GM11168 (cell line): ENCODE results near the gene TOP3B.

ENCODE experiments used
- in situ Hi-C: fragments of 300-500 bp; cut with MboI; formaldehyde crosslinking; loops from one replicate; pipeline ENCODE4 v1.12.0; 2022; ENCODE audit warnings: low sequenced_read_pairs; ENCODE audit not compliant: unreplicated experiment

The TOP3B gene

DNA sequence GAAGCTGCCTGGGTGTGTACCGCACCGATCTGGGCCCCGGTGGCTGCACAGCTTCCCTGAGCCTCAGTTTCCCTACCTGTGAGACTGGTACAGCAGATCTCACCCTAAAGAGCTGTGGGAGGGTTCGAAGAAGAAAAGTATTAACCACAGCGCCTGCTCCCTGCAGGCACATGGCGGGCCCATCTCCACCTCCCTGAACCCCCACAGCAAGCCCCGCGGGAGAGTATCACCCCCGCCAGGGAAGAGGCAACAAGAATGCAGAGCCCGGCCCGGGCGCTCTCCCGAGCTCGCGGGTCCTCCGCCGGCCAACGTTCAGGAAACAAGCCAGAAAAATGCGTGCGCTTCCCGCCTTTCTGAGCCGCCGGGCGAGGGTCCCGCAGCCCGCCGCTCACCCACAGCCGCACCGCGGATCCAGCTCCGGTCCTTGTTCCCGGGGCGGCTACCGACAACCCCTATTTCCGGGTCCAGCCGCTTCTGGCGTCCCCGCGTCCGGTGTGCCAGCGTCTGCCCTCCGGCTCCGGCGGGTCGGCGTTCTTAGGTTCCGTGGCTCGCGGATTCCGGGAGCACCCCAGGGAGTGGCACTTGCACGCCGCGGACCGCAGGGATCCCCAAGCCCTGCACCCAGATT lies at the start of gene TOP3B:
TOP3B (minus strand) TSS at position 450 of the 628 bp plus-strand sequence. CDS start 7,078 bp downstream, outside the sequence.
- in situ Hi-C loops = no loop called here

GRCh38 chr22:22031183-22031945 lies 48.8 kb upstream of the TOP3B start:
- in situ Hi-C loops = no loop called here

- in situ Hi-C loops = no loop called here
These were observed 48.1 kb upstream of the TOP3B start for GRCh38 chr22:22030493-22031182.

DNA sequence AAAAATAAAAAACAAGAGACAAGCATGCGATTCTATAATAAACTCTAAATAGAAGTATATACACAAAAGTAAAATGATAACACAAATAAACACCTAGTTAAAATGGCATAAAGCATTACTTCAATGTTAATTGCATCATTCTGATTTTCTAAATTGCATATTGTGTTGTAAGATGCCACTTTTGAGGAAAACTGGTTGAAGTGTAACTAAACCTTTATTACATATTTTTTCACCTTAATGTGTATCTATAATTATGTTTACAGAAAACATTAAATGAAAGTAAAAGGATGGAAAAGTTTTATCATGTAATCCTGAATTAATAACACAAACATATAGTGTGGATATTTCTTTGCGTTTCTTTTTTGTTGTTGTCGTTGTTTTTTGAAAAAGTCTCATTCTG lies 45.4 kb upstream of the TOP3B start:
- in situ Hi-C loops = no loop called here

DNA sequence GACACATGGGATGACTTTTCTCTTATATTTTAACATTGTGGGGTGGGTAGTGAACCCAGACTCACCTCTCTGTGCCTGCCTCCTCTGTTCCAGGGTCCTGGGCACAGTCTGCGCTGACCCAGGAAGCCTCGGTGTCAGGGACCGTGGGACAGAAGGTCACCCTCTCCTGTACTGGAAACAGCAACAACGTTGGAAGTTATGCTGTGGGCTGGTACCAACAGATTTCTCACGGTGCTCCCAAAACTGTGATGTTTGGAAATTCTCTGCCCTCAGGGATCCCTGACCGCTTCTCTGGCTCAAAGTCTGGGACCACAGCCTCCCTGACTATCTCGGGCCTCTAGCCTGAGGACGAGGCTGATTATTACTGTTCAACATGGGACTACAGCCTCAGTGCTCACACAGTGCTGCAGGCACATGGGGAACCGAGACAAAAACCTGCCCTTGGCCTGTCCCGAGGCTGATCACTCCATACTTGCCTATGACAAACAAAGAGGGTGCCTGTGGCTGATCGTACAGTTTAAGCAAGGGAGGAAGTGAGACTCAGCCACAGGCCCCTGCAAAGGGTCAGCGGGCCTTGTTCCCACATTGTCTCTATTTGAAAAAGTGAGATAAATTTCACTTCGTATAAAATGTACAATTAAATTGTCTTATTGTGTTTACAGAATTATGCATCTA lies 43.7 kb upstream of the TOP3B start:
- in situ Hi-C loops = no loop called here

DNA sequence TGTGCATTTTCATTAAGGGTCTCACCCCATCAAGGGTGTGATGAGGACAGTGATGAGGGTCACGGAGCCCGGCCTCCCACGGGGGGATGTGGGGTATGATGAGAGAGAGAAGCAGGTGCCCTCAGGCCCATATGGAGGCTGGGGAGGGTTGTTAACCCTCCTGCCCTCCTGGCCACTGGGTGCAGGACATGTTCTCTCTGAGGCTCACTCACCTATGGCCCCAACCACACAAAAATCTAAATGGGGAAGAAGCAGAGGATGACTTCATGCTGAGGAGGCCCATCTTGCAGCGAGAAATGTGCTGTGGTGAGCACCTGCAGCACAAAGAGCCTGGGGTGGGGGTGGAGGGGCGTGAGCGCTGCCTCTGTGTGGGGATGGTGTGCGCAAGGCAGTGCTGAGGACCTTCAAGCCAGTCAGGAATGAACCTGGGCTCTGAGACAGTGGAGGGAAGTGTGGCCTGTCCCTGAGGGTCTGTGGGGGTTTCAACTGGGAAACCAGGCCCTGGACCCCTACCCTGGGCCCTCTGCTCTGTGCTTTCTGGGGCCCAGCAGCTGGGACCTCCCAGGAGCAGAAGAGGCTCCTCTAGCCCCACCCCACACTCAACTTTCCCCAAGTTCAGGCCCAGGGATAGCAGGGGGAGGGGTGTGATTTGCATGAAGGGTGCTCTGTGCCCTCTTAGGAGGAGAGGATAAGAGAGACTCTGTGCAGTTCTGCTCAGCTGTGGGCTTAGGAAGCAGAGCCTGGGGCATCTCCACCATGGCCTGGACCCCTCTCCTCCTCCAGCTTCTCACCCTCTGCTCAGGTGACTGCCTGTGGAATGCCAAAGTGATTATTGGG lies 43.0 kb upstream of the TOP3B start:
- in situ Hi-C loops = no loop called here

DNA sequence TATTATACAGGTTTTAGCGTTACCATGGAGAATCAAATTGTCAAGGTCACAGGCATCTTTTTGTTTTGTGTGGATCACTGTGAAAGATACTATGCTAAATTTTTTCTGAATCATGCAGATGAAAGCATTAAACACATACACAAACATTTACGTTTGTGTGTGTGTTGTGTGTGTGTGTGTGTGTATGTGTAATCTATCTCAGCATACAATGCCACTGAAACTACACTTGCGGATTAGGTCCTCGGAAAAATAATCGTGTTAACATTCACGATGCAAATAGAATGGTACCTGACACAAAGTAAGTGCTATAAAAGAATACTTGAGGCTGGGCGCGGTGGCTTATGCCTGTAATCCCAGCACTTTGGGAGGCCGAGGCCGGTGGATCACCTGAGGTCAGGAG lies 41.9 kb upstream of the TOP3B start:
- in situ Hi-C loops = no loop called here

- in situ Hi-C loops = no loop called here
These were observed 41.1 kb upstream of the TOP3B start for GRCh38 chr22:22023581-22024137.

GRCh38 chr22:22022947-22023534 lies 40.5 kb upstream of the TOP3B start:
- in situ Hi-C loops = no loop called here

- in situ Hi-C loops = no loop called here
These were observed 39.8 kb upstream of the TOP3B start for GRCh38 chr22:22022255-22022840.

DNA sequence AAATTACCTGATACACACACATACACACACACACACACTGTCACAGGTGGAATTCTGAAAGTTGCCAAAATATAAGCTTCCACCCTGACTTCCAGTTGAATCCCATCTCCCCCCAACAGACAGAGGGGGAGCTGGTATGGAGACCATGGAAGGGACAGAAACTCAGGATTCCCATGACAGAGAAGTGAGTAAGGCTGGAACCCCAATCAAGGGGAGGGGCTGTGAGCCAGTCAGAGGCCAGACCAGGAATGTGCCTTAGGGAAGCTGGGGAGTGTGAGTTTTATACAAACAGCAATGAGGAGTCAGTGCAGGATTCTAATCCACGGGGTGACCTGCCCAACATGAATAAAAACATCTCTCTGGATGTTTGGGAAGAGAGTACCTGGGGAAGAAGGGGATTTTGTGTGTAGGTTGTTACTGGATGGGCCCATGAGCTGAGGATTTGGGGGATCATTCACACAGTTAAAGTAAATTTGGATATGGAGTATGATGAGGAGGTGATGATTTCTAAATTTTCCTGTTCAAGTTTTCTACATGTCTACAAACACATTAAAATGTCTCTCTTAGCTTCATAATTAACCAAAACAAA lies 38.7 kb upstream of the TOP3B start:
- in situ Hi-C loops = no loop called here

DNA sequence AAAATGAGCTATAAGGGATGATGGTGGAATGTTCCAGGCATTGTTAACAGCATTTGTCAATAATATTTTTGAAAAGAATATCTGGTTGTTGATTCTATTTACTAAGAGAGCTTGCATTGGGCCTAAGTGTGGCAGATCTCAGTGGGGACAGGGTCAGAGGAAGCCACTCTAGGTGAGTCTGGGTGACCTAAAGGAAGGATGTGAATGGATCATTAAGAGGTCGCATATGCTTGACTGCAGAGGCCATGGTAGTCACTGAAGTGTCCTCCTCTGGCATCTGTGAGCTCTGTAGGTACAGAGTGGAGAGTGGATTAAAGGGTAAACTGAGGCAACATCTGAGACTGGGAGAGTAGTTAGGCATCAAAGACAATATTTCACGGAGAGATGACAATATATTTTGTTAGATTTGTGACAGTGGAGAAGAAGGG lies 37.9 kb upstream of the TOP3B start:
- in situ Hi-C loops = no loop called here

DNA sequence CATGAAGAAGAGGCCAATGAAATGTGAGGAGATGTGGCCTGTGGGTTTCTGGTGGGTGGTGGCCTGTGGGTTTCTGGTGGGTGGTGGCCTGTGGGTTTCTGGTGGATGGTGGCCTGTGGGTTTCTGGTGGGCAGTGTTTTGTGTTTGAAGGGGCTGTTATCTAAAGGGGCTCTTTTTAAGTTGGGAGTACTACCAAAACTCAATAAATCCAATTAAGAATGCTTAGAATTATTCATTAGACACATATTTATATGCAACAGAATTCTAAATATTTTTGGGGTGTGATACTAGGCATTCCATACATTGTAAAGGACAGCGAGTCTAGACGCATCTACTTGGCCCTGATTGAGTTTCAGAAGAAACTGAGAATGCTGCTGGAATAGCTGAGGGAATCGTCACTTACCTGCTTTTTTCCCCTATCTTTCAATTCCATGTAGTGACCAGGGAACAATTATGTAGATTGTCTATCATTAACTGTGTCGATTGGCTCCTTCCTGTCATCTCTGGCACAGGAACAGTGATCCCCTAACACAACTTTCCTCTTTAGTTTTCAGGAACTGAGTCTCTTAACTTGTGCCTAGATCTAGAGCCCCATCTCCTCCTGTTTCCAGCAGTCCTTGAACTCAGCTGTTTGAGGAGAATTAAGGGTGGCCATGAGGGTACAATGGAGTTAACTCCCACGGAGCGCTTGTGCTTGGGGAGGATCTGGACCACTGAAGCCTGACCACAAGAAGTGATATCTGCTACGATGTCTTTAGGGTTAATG lies 37.3 kb upstream of the TOP3B start:
- in situ Hi-C loops = no loop called here

DNA sequence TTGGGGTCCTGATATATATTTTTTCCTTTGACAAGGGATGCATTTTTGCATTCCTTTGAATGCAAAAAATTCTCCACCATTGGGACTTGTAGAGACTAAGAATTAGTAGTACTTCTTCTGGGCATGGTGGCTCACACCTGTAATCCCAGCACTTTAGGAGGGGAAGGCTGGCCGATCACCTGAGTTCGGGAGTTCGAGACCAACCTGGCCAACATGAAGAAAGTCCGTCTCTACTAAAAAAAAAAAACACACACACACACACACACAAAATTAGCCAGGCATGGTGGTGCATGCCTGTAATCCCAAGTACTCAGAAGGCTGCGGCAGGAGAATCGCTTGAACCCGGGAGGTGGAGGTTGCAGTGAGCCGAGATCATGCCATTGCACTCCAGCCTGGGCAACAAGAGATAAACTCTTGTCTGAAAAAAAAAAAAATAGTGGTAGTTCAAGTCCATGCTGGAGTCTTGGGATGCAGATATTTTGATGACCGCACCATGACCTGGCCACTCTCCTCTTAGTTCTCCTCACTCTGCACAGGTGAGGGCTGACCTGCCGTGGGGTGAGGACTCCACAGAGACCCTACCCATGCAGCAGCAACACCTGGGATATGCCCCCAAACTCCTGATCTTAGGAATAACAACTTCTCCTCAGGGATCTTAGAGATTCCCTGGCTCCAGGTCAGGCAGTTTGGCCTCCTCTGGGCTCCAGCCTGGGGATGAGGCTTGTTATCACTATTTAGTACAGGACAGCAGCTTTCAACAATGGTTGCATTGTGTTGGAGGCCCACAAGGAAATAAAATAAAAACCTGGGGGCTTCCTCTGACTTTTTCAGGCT lies 36.5 kb upstream of the TOP3B start:
- in situ Hi-C loops = no loop called here

DNA sequence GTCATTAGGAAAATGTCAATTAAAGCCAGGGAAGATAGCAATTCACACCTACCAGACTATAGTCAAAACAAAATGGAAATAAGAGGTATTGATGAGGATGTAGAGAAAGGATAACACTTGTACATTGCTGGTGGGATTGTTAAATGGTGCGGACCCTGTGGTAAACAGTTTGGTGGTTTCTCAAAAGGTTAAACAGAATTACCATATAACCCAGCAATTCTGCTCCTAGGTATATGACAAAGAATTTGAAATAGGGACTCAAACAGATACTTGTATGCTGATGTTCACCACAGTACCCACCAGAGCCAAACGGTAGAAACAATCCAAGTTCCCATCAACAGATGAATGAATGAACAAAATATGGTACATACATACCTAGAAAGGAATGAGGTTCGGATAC lies 33.0 kb upstream of the TOP3B start:
- in situ Hi-C loops = no loop called here

GRCh38 chr22:22014285-22014659 lies 31.7 kb upstream of the TOP3B start:
- in situ Hi-C loops = no loop called here
